Transverse colon (tissue), 4 donors: ENCODE measurements around the gene UBE2L5. TPM values are rescaled to one million over a fixed set of nuclear protein-coding genes. Genes with fewer than 3 reads are reported as not detected.
A peak's percentile ranks its signal among the peaks of the same experiment; 100 is the strongest.

Experiments
- DNase-seq: peaks from one replicate; pipeline ENCODE4 v3.0.0-alpha.2; 2019
- H3K27ac ChIP-seq, 4 donors: fragments of 200-600 bp; sonication (generic); 2 replicates each; pipeline ENCODE4 v1.5.1; 2016 to 2018; ENCODE audit warnings: inconsistent platforms in 4 of 4
- H3K27me3 ChIP-seq: fragments of 200-600 bp; sonication (generic); 2 replicates; pipeline ENCODE4 v1.5.1; 2017; ENCODE audit warnings: inconsistent platforms
- H3K36me3 ChIP-seq, 4 donors: fragments of 200-600 bp; sonication (generic); 2 replicates each; pipeline ENCODE4 v1.5.1; 2017 to 2019; ENCODE audit warnings: inconsistent platforms in 4 of 4
- H3K4me1 ChIP-seq, 4 donors: fragments of 200-600 bp; sonication (generic); 2 replicates each; pipeline ENCODE4 v1.5.1; 2017 to 2020; ENCODE audit warnings: inconsistent platforms in 4 of 4
- H3K4me3 ChIP-seq, 4 donors: fragments of 200-600 bp; sonication (generic); 1 replicate in 1 of 4; 2 replicates in 3 of 4; pipeline versions ENCODE4 v1.5.1 to v1.6.1; 2017 to 2019; ENCODE audit warnings: inconsistent platforms in 4 of 4
- H3K9me3 ChIP-seq, 2 donors: fragments of 200-600 bp; sonication (generic); 2 replicates each; pipeline ENCODE4 v1.5.1; 2017 to 2019; ENCODE audit warnings: inconsistent platforms in 2 of 2
- CTCF ChIP-seq, 5 experiments: fragments of 200-600 bp in 3 of 5; fragments of 450-650 bp in 2 of 5; sonication (generic) in 3 of 5; IDR thresholded peaks; 1 replicate in 2 of 5; 2 replicates in 3 of 5; pipeline ENCODE4 v1.5.1; 2016 to 2017; ENCODE audit warnings: antibody characterized with exemption in 5 of 5, inconsistent platforms in 3 of 5, mild to moderate bottlenecking in 2 of 5, moderate library complexity in 1 of 5
- EP300 ChIP-seq: sonication (generic); formaldehyde crosslinking; IDR thresholded peaks from one replicate; pipeline ENCODE4 v1.6.1; 2017; ENCODE audit warnings: antibody characterized with exemption, low read depth
- POLR2A ChIP-seq: fragments of 450-650 bp; IDR thresholded peaks from one replicate; pipeline ENCODE4 v1.6.1; 2016; ENCODE audit warnings: antibody characterized with exemption, mild to moderate bottlenecking, moderate library complexity
- POLR2AphosphoS5 ChIP-seq, 3 donors: sonication (generic); formaldehyde crosslinking; IDR thresholded peaks; one replicate each; pipeline ENCODE4 v1.6.1; 2016; ENCODE audit warnings: antibody characterized with exemption in 3 of 3
- whole genome bisulfite sequencing, 2 donors: methylation state at CpG; one replicate each; pipeline ENCODE4 v1.1.5; 2018; ENCODE audit warnings: low coverage in 1 of 2; 5-methylcytosine and 5-hydroxymethylcytosine counted together
- in situ Hi-C, 4 donors: fragments of 200-750 bp; cut with MboI; loops; one replicate each; pipeline versions ENCODE4 v1.15.0 to v1.15.1; 2017; ENCODE audit warnings: low sequenced_read_pairs in 3 of 4, low pct_ligation_motif_present in 1 of 4, low pct_unique_long_range_greater_than_20kb in 1 of 4
- intact Hi-C: fragments of 100-400 bp; cut with DNase I; formaldehyde crosslinking; loops from one replicate; pipeline ENCODE4 v1.15.1; 2023; ENCODE audit warnings: low total_unique reads
- total RNA-seq, 4 donors: library from RNA; depleted of rRNA; stranded (reverse); fragments of >200 nt; gene quantifications; one replicate each; pipeline ENCODE4 v1.1.0, GENCODE V29; 2016

The UBE2L5 gene
- total RNA-seq, 4 donors from 2014 or later = not detected

DNA sequence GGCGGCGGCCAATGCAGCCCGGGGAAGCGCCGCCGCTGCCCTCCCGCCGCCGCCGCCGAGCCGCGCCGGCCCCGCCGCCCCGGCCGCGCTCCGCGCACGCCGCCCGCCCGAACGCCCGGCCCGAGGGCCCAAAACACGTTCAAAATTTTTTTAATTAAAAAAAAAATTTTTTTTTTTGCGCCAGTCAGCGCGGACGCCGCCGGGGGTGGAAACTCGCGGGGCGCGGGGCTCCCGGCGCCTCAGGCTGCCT lies 43.0 kb downstream of the UBE2L5 start:
- in situ Hi-C loops = loop anchor here in 3 of 4 donors (5.0 to 25.0 kb wide), 3 partner anchors 60 to 328 kb away; partner anchors contain the start of gene USPL1 (in 1 of the 3)

DNA sequence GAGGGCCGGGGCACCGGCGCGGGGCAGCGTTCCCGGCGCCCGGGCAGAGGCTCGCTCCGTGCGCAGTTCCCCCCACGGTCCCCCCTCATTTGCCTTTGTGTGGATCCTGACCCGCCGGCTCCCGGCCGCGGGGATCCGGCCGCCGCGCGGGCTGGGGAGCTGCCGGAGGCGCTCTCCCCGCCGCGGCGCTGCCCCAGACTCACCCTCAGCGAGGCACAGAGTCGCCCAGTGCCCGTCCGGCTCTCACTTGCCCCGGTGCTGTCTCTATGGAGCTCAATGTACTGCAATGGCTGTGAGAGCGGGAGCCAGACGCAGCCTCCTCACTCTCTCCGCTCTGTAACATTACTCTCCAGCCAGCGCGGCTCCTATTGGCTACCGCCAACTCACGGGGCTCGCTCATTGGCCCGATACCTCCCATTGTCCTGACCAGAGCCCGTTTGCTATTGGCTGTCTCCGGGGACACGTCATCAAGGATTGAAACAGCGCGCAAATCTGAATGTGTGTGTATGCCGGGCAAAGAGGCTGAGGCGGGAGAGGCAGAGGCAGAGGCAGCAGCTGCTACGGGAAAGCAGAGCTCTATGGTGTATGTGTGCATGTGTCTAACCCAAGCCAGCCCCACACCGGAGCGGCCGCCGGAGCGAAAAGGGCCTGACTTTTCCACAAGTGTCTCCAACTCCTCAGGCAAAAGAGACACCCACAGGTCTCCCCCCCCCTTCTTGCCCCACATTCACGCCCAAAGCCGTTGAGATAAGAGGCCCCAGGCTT lies 43.5 kb downstream of the UBE2L5 start, which contains the start of gene HMGB1:
TSS of gene HMGB1 (minus strand) at position 344 of the 765 bp plus-strand sequence. CDS start 2,256 bp downstream, outside the sequence.
- in situ Hi-C loops = loop anchor here in 3 of 4 donors (5.0 to 25.0 kb wide), 3 partner anchors 61 to 328 kb away; partner anchors contain the start of gene USPL1 (in 1 of the 3)
- H3K36me3 ChIP-seq = peaks cover 0 to 11% (median 2%) of the 10 kb centered on the region in 4 donors
- H3K9me3 ChIP-seq = no peaks in the 10 kb centered on the region
- WGBS, 2 donors = 1% methylated on average over 46 of the region's 57 CpGs; no CpG with 5 or more reads in 1 of the 2 donors
- TF ChIP-seq POLR2AphosphoS5 (IDR thresholded peaks at IDR 0.05) = peak; percentile 99
- TF ChIP-seq EP300 = no peak
- TF ChIP-seq POLR2A = peak; percentile 99
- peak within 1 kb of the TSS; percentile 80 to 100 (median 96) for H3K4me3 ChIP-seq
- H3K4me1 ChIP-seq = peaks cover 4 to 32% (median 23%) of the 10 kb centered on the region in 4 donors
- intact Hi-C loops = loop anchor here (2.0 to 10.0 kb wide), 2 partner anchors 151 to 341 kb away; partner anchors contain the start of gene USPL1
- peak within 1 kb of the TSS; percentile 99 to 100 (median 100) for H3K27ac ChIP-seq
- H3K27me3 ChIP-seq = no peaks in the 10 kb centered on the region
- peak; percentile 98 for DNase-seq

More for the DNA sequence above, 43.0 kb downstream of the UBE2L5 start:
- 0% methylated on average over 41 of the region's 41 CpGs; no CpG with 5 or more reads in 1 of the 2 donors for WGBS, 2 donors
- Histone ChIP-seq H3K27me3 (no peaks in the 10 kb centered on the region), H3K9me3 (no peaks in the 10 kb centered on the region), H3K36me3 (peaks cover 0 to 11% (median 2%) of the 10 kb centered on the region in 4 donors), H3K4me1 (peaks cover 4 to 32% (median 23%) of the 10 kb centered on the region in 4 donors), H3K4me3 (peak overlapping the region; percentile 80 to 100 (median 96)), H3K27ac (peak overlapping the region; percentile 99 to 100 (median 100))
- intact Hi-C loops = loop anchor here (2.0 to 10.0 kb wide), 2 partner anchors 152 to 340 kb away; partner anchors contain the start of gene USPL1
- TF ChIP-seq POLR2A (no peak), EP300 (no peak), POLR2AphosphoS5 (IDR thresholded peaks at IDR 0.05) (no peak), CTCF (IDR thresholded peaks at IDR 0.05) (no peak)
- no peak for DNase-seq

GRCh38 chr13:30466358-30466714 lies 44.0 kb downstream of the UBE2L5 start:
- no peak for DNase-seq
- peaks cover 4 to 32% (median 23%) of the 10 kb centered on the region in 4 donors for H3K4me1 ChIP-seq
- peak overlapping the region in 2 of 4 donors; percentile 80 to 97 for H3K4me3 ChIP-seq
- TF ChIP-seq POLR2AphosphoS5 (IDR thresholded peaks at IDR 0.05) = no peak
- no peak for TF ChIP-seq CTCF (IDR thresholded peaks at IDR 0.05)
- no peak for TF ChIP-seq EP300
- TF ChIP-seq POLR2A = no peak
- intact Hi-C loops (loop anchor here (10.0 kb wide), 1 partner anchor 342 kb away; no protein-coding TSS in a partner anchor), in situ Hi-C loops (loop anchor here in 3 of 4 donors (5.0 to 25.0 kb wide), 3 partner anchors 62 to 329 kb away; partner anchors contain the start of gene USPL1 (in 1 of the 3))
- H3K36me3 ChIP-seq = peaks cover 0 to 10% (median 2%) of the 10 kb centered on the region in 4 donors
- no peaks in the 10 kb centered on the region for H3K27me3 ChIP-seq
- H3K9me3 ChIP-seq = no peaks in the 10 kb centered on the region
- 2 to 17% methylated on average over 1 to 11 of the region's 11 CpGs for WGBS, 2 donors
- H3K27ac ChIP-seq = peak overlapping the region in 3 of 4 donors; percentile 99 to 100 (median 100)

GRCh38 chr13:30466841-30467252 lies 44.6 kb downstream of the UBE2L5 start:
- no peak overlapping the region for H3K4me3 ChIP-seq
- intact Hi-C loops = loop anchor here (10.0 kb wide), 1 partner anchor 342 kb away; no protein-coding TSS in a partner anchor
- H3K4me1 ChIP-seq = peaks cover 4 to 26% (median 22%) of the 10 kb centered on the region in 4 donors
- TF ChIP-seq POLR2A (no peak), CTCF (IDR thresholded peaks at IDR 0.05) (no peak), POLR2AphosphoS5 (IDR thresholded peaks at IDR 0.05) (no peak), EP300 (no peak)
- no peak for DNase-seq
- H3K27me3 ChIP-seq = no peaks in the 10 kb centered on the region
- no peaks in the 10 kb centered on the region for H3K9me3 ChIP-seq
- H3K36me3 ChIP-seq = peaks cover 0 to 5% (median 2%) of the 10 kb centered on the region in 4 donors
- 36 to 56% methylated on average over 3 to 4 of the region's 4 CpGs for WGBS, 2 donors
- H3K27ac ChIP-seq = peak overlapping the region in 1 of 4 donors; percentile 99
- in situ Hi-C loops = loop anchor here in 3 of 4 donors (5.0 to 25.0 kb wide), 3 partner anchors 62 to 330 kb away; partner anchors contain the start of gene USPL1 (in 1 of the 3)
